Heart left ventricle (tissue), 16 donors: ENCODE results near the gene CDKL5. TPM values are rescaled to one million over a fixed set of nuclear protein-coding genes. Genes with fewer than 3 reads are reported as not detected.

Source experiments
- ATAC-seq, 4 donors: fragments of 200-7000 bp; cut with Tn5 transposase; one replicate each; pipeline ENCODE4 v1.9.1; 2020 to 2022; ENCODE audit warnings: moderate library complexity in 4 of 4, mild to moderate bottlenecking in 3 of 4, moderate number of reproducible peaks in 1 of 4
- DNase-seq, 5 donors: peaks; one replicate each; pipeline ENCODE4 v3.0.0-alpha.2; 2020
- H3K27ac ChIP-seq, 12 donors: fragments of 200-600 bp; sonication (generic) in 4 of 12; one replicate each; pipeline versions ENCODE4 v1.5.0 to v1.8.0; 2016 to 2022; ENCODE audit warnings: mild to moderate bottlenecking in 2 of 12
- H3K27me3 ChIP-seq, 9 donors: fragments of 200-600 bp; sonication (generic) in 2 of 9; one replicate each; pipeline versions ENCODE4 v1.5.1 to v1.8.0; 2016 to 2022; ENCODE audit warnings: mild to moderate bottlenecking in 3 of 9
- H3K36me3 ChIP-seq, 9 donors: fragments of 200-600 bp; sonication (generic) in 2 of 9; one replicate each; pipeline versions ENCODE4 v1.5.0 to v1.8.0; 2018 to 2022; ENCODE audit warnings: mild to moderate bottlenecking in 2 of 9
- H3K4me1 ChIP-seq, 12 donors: fragments of 200-600 bp; sonication (generic) in 4 of 12; one replicate each; pipeline versions ENCODE4 v1.5.0 to v1.8.0; 2016 to 2022; ENCODE audit warnings: mild to moderate bottlenecking in 3 of 12
- H3K4me3 ChIP-seq, 12 donors: fragments of 200-600 bp; sonication (generic) in 4 of 12; one replicate each; pipeline versions ENCODE4 v1.5.0 to v1.8.0; 2017 to 2022; ENCODE audit warnings: mild to moderate bottlenecking in 9 of 12, moderate library complexity in 4 of 12
- H3K9me3 ChIP-seq, 12 donors: fragments of 200-600 bp; sonication (generic) in 4 of 12; one replicate each; pipeline versions ENCODE4 v1.5.0 to v1.8.0; 2016 to 2022; ENCODE audit warnings: mild to moderate bottlenecking in 1 of 12
- POLR2A ChIP-seq, 2 donors: fragments of 450-650 bp; IDR thresholded peaks; one replicate each; pipeline ENCODE4 v1.6.1; 2017; ENCODE audit warnings: antibody characterized with exemption in 2 of 2, mild to moderate bottlenecking in 2 of 2, moderate library complexity in 2 of 2
- WGBS, 4 donors: extraction: QIAGEN DNeasy Blood & Tissue Kit in 2 of 4; methylation state at CpG; one replicate each; pipeline versions ENCODE4 v1.1.5 to v1.1.7; 2013 to 2018; 5-methylcytosine and 5-hydroxymethylcytosine counted together
- intact Hi-C, 10 donors: fragments of 100-400 bp; cut with DNase I; formaldehyde crosslinking; loops; one replicate each; pipeline versions ENCODE4 v1.11.1 to v1.14.2; 2022
- polyA plus RNA-seq, 2 donors: library from polyadenylated mRNA; stranded (reverse); fragments of 200-250 nt; gene quantifications; one replicate each; pipeline ENCODE4 v1.2.3, GENCODE V29; 2013
- total RNA-seq, 9 donors: library from RNA; depleted of rRNA in 2 of 9; stranded (reverse); fragments of >200 nt in 2 of 9; fragmentation: NEBNext Ultra II Directional in 3 of 9; extraction: Animal tissue kit (Norgen Biotek cat#: 25700) in 3 of 9; gene quantifications; one replicate each; pipeline versions ENCODE4 v1.1.0 to v1.2.4, GENCODE V29; 2016 to 2023
- TF ChIP-seq, protein P1 (sequence below), 12 donors: fragments of 200-600 bp; sonication (generic) in 4 of 12; IDR thresholded peaks; one replicate each; pipeline versions ENCODE4 v1.5.0 to v1.8.0; 2018 to 2022; ENCODE audit warnings: antibody characterized with exemption in 12 of 12, mild to moderate bottlenecking in 5 of 12
- donor health status: ischemic (EF 13 %, LVEDD 7.1; RV severe dilation, severe dysfunction).
- donor health status: healthy with polysubstance abuse.
- donor health status: DM: no; HTN: yes; CAD: no.
- donor health status: DM: no; HTN: no; CAD: no.
- donor health status: ischemic (EF 25% LVEDD 6.9; RV normal size, moderate dysfunction).
- donor health status: ischemic (EF 25% LVEDD 5.7; RV mildly dilated, moderate dysfunction).
- donor health status: healthy.
- donor health status: DM: yes; HTN: yes; CAD: no.
- donor health status: ischemic (EF 35%, LVEDD 5.7; RV mildly dilated, moderate dysfunction).
- donor health status: nonischemic (EF 11% LVEDD 7.7; RV severe dilation, severe dysfunction).
- donor health status: DM: yes; HTN: yes; CAD: no.
- donor health status: PGD.
- donor health status: ischemic (EF 29% LVEDD 5.4; RV normal size, mild dysfunction).
- donor health status: nonischemic (EF 23%, LVEDD 6.1; RV moderate dilation, normal function).

CDKL5 gene
- total and polyA plus RNA-seq, 11 donors = 3.0 to 12.5 (median 9.3) TPM

DNA sequence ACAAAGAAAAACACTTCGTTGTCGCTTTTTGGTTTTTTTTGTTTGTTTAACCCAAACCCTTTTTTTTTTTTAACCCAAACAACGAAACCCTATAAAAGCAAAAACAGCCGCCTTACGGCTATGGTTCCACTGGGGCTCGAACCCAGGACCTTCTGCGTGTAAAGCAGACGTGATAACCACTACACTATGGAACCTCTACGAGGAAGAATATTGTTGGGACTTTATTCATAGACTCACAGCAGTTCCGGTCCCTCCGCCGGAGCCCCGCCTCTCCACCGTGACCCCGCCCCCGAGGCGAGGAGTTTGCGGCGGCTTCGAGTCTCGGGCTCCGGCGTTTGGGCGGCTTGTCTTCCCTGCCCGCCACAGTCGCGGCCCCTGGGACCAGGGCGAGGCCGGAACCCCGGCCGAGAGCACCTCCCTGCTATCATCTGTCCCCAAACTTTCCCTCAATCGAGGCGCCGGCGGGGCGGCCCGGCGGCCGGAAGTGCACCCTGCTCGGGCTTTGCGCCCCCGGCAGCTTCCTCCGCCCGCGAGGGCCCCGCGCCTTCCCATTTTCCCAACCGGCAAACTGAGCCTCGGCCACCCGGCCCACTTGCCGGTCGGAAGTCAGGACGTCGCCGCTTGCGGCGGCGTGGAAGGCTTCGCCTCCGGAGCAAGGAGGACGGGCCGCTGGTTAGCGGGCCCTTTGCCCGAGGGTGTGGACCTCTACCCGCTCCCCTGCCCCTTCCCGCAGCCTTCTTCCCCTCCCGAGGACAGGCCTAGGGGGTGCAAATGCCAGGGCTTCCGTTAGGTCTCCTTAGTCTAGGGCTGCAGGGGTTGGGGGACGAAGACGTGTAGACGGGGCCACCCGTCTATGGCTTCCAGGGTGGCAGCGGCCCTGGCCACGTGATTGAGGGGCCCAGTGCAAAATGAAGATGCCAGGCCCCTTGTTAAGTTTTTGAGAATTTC is 249.7 kb downstream of the CDKL5 start:
- Histone ChIP-seq H3K36me3 (no peaks in the 10 kb centered on the region), H3K4me3 (peak overlapping the region; percentile 36 to 93 (median 69)), H3K4me1 (no peaks in the 10 kb centered on the region), H3K9me3 (no peaks in the 10 kb centered on the region), H3K27me3 (peaks cover 0 to 4% (median 0%) of the 10 kb centered on the region in 9 donors), H3K27ac (peak overlapping the region in 11 of 12 donors; percentile 76 to 92 (median 85))
- TF ChIP-seq POLR2A (IDR thresholded peaks at IDR 0.05) = peak in 1 of 2 donors; percentile 34
- TF ChIP-seq, protein P1, sequence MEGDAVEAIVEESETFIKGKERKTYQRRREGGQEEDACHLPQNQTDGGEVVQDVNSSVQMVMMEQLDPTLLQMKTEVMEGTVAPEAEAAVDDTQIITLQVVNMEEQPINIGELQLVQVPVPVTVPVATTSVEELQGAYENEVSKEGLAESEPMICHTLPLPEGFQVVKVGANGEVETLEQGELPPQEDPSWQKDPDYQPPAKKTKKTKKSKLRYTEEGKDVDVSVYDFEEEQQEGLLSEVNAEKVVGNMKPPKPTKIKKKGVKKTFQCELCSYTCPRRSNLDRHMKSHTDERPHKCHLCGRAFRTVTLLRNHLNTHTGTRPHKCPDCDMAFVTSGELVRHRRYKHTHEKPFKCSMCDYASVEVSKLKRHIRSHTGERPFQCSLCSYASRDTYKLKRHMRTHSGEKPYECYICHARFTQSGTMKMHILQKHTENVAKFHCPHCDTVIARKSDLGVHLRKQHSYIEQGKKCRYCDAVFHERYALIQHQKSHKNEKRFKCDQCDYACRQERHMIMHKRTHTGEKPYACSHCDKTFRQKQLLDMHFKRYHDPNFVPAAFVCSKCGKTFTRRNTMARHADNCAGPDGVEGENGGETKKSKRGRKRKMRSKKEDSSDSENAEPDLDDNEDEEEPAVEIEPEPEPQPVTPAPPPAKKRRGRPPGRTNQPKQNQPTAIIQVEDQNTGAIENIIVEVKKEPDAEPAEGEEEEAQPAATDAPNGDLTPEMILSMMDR (IDR thresholded peaks at IDR 0.05) = no peak
- peak; percentile 74 to 89 (median 78) for DNase-seq
- intact Hi-C loops = loop anchor here (2.0 to 10.0 kb wide), 6 partner anchors 200 to 250 kb away; partner anchors contain the start of gene CDKL5 (in 6 of the 10)
- ATAC-seq = peak; percentile 92 to 96 (median 93)
- WGBS, 4 donors = 1 to 23% (median 9%) methylated on average over 45 to 74 of the region's 74 CpGs

DNA sequence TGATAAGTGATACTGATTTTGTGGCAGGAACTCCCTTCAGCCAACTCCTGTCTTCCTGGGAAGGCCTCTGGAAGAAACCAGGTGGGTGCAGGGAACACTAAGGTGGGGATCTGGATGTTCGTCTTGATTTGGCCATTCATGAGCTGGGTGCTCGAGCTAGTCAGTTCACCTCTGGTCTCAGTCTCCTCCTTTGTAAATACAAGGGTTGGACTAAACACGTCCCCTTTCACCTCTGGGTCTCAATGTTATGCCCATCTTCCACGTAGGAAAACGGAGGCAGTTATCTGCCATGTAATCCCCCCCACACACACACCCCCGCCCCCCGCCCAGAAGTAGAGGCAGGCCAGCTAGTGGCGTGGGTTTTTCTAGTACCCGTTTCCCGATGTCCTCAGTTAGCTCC is 250.6 kb downstream of the CDKL5 start:
- peaks cover 0 to 4% (median 0%) of the 10 kb centered on the region in 9 donors for H3K27me3 ChIP-seq
- no peak overlapping the region for H3K4me3 ChIP-seq
- intact Hi-C loops = loop anchor here in 7 of 10 donors (5.0 to 10.0 kb wide), 4 partner anchors 199 to 251 kb away; partner anchors contain the start of gene CDKL5 (in 4 of the 7)
- H3K4me1 ChIP-seq = no peaks in the 10 kb centered on the region
- no peak overlapping the region for H3K27ac ChIP-seq
- ATAC-seq (no peak), DNase-seq (no peak)
- 74 to 80% (median 76%) methylated on average over 10 of the region's 10 CpGs for WGBS, 4 donors
- no peaks in the 10 kb centered on the region for H3K9me3 ChIP-seq
- no peaks in the 10 kb centered on the region for H3K36me3 ChIP-seq
- TF ChIP-seq, protein P1 (IDR thresholded peaks at IDR 0.05) = no peak
- TF ChIP-seq POLR2A (IDR thresholded peaks at IDR 0.05) = no peak

DNA sequence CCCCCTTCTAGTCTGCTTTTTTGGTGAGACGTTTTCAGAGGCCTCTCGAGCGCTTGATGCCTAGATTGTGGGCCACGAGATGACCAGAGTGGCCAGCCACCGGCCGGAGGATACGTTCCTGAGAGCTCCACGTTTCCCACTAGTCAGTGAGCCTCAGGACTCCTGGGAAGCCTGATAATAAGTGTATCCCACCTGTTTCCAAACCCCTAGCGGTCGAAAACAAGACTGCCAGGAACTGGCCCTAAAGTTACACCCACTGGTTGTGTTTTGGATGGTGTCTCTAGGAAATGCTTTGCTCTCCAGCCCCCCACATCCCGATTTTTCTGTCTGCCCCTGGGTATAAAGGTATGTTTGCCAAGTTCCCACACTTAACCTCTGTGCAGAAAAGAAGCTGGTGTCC is 251.1 kb downstream of the CDKL5 start:
- DNase-seq = no peak
- no peaks in the 10 kb centered on the region for H3K9me3 ChIP-seq
- no peak for TF ChIP-seq POLR2A (IDR thresholded peaks at IDR 0.05)
- TF ChIP-seq, protein P1 (IDR thresholded peaks at IDR 0.05) = peak in 7 of 12 donors; percentile 10 to 38 (median 16)
- H3K36me3 ChIP-seq = no peaks in the 10 kb centered on the region
- ATAC-seq = no peak
- intact Hi-C loops = loop anchor here in 7 of 10 donors (5.0 to 10.0 kb wide), 4 partner anchors 198 to 252 kb away; partner anchors contain the start of gene CDKL5 (in 4 of the 7)
- H3K4me1 ChIP-seq = no peaks in the 10 kb centered on the region
- no peak overlapping the region for H3K27ac ChIP-seq
- WGBS, 4 donors = 46 to 56% (median 48%) methylated on average over 9 to 11 of the region's 11 CpGs
- no peak overlapping the region for H3K4me3 ChIP-seq
- peaks cover 0 to 4% (median 0%) of the 10 kb centered on the region in 9 donors for H3K27me3 ChIP-seq
